ENCODE results near the gene CPED1.
"Not testable (repeated sequence)": the region's sequence is repeated elsewhere in the genome, so short reads cannot be mapped to it uniquely, and the experiment has no call there.

The CPED1 gene

GRCh38 chr7:120997882-120998474 is 9.5 kb downstream of the CPED1 start:
- no peak for DNase-seq

- no peak for DNase-seq
Measured at GRCh38 chr7:120998520-120998919, 10.0 kb downstream of the CPED1 start.

GRCh38 chr7:120998996-120999565 is 10.6 kb downstream of the CPED1 start:
- DNase-seq, result no peak

- no peak for DNase-seq
Measured at GRCh38 chr7:121000081-121000983, 11.8 kb downstream of the CPED1 start.

- no peak for DNase-seq
Measured at GRCh38 chr7:121001234-121001906, 12.9 kb downstream of the CPED1 start.

GRCh38 chr7:121002048-121002756 is 13.7 kb downstream of the CPED1 start:
- no peak for DNase-seq

- DNase-seq, result no peak
Measured at GRCh38 chr7:121002757-121003200, 14.3 kb downstream of the CPED1 start.

GRCh38 chr7:121003986-121004685 is 15.6 kb downstream of the CPED1 start:
- DNase-seq, result no peak

GRCh38 chr7:121005058-121005457 is 16.5 kb downstream of the CPED1 start:
- DNase-seq, result not testable (repeated sequence)

- DNase-seq, result no peak
Measured at GRCh38 chr7:121005996-121006584, 17.6 kb downstream of the CPED1 start.

- DNase-seq, result no peak
Measured at GRCh38 chr7:121006711-121007315, 18.3 kb downstream of the CPED1 start.

- no peak for DNase-seq
Measured at GRCh38 chr7:121008816-121009215, 20.3 kb downstream of the CPED1 start.

GRCh38 chr7:121011401-121011800 is 22.9 kb downstream of the CPED1 start:
- no peak for DNase-seq

- no peak for DNase-seq
Measured at GRCh38 chr7:121012170-121012874, 23.8 kb downstream of the CPED1 start.

- no peak for DNase-seq
Measured at GRCh38 chr7:121012919-121013318, 24.4 kb downstream of the CPED1 start.

- no peak for DNase-seq
Measured at GRCh38 chr7:121015560-121015959, 27.0 kb downstream of the CPED1 start.

GRCh38 chr7:121016966-121017365 is 28.5 kb downstream of the CPED1 start:
- DNase-seq, result no peak

- DNase-seq, result no peak
Measured at GRCh38 chr7:121017586-121017985, 29.1 kb downstream of the CPED1 start.

- no peak for DNase-seq
Measured at GRCh38 chr7:121019018-121019417, 30.5 kb downstream of the CPED1 start.

GRCh38 chr7:121020249-121020988 is 31.9 kb downstream of the CPED1 start:
- no peak for DNase-seq

All from CD4-positive, alpha-beta T cell treated with Interleukin-17A for 1 hour (primary cell).